Fibroblast of skin of left biceps (primary cell): Measurements from ENCODE around the gene FHOD3.
"Not testable (repeated sequence)": the region's sequence is repeated elsewhere in the genome, so short reads cannot be mapped to it uniquely, and the experiment has no call there.

ENCODE experiments used
- DNase-seq, 2 experiments: peaks; one replicate each; pipeline ENCODE4 v3.0.0-alpha.2; 2013; ENCODE audit warnings: low read depth in 2 of 2

The FHOD3 gene

GRCh38 chr18:36708366-36708765 is 410.9 kb downstream of the FHOD3 start:
- no peak for DNase-seq

GRCh38 chr18:36709315-36709714 is 411.8 kb downstream of the FHOD3 start:
- DNase-seq, result no peak

- no peak for DNase-seq
Measured at GRCh38 chr18:36711014-36711725, 413.7 kb downstream of the FHOD3 start.

GRCh38 chr18:36711813-36712444 is 414.4 kb downstream of the FHOD3 start:
- no peak for DNase-seq

- no peak for DNase-seq
Measured at GRCh38 chr18:36714476-36714875, 417.0 kb downstream of the FHOD3 start.

- DNase-seq, result no peak
Measured at GRCh38 chr18:36717422-36718110, 420.1 kb downstream of the FHOD3 start.

- no peak for DNase-seq
Measured at GRCh38 chr18:36718705-36719328, 421.3 kb downstream of the FHOD3 start.

- no peak for DNase-seq
Measured at GRCh38 chr18:36719630-36720029, 422.1 kb downstream of the FHOD3 start.

- not testable (repeated sequence) for DNase-seq
Measured at GRCh38 chr18:36721351-36721750, 423.8 kb downstream of the FHOD3 start.

GRCh38 chr18:36724169-36724568 is 426.7 kb downstream of the FHOD3 start:
- no peak for DNase-seq

- DNase-seq, result no peak
Measured at GRCh38 chr18:36724591-36725001, 427.1 kb downstream of the FHOD3 start.

- DNase-seq, result no peak
Measured at GRCh38 chr18:36728345-36728744, 430.8 kb downstream of the FHOD3 start.

- DNase-seq, result no peak
Measured at GRCh38 chr18:36729197-36729596, 431.7 kb downstream of the FHOD3 start.

GRCh38 chr18:36732264-36732663 is 434.8 kb downstream of the FHOD3 start:
- DNase-seq, result no peak

GRCh38 chr18:36733150-36733549 is 435.6 kb downstream of the FHOD3 start:
- DNase-seq, result no peak

GRCh38 chr18:36734596-36734995 is 437.1 kb downstream of the FHOD3 start:
- no peak for DNase-seq

- DNase-seq, result no peak
Measured at GRCh38 chr18:36735130-36735529, 437.6 kb downstream of the FHOD3 start.

- no peak for DNase-seq
Measured at GRCh38 chr18:36736094-36736493, 438.6 kb downstream of the FHOD3 start.

GRCh38 chr18:36737316-36737715 is 439.8 kb downstream of the FHOD3 start:
- no peak for DNase-seq

- no peak for DNase-seq
Measured at GRCh38 chr18:36744261-36744876, 446.9 kb downstream of the FHOD3 start.

- DNase-seq, result no peak
Measured at GRCh38 chr18:36745219-36745975, 447.9 kb downstream of the FHOD3 start.
